NCI-H82 treated with DMSO at 0.1 percent for 48 hours (cell line): ENCODE results near the gene TM7SF2.
"Not testable (repeated sequence)": the region's sequence is repeated elsewhere in the genome, so short reads cannot be mapped to it uniquely, and the experiment has no call there.

Source experiments
- DNase-seq: peaks from one replicate; lab custom pipeline; 2025; ENCODE audit not compliant: unreplicated experiment; lab: John Stamatoyannopoulos, UW

Gene TM7SF2

GRCh38 chr11:65128182-65129145, 16.8 kb downstream of the TM7SF2 start:
- no peak for DNase-seq

DNA sequence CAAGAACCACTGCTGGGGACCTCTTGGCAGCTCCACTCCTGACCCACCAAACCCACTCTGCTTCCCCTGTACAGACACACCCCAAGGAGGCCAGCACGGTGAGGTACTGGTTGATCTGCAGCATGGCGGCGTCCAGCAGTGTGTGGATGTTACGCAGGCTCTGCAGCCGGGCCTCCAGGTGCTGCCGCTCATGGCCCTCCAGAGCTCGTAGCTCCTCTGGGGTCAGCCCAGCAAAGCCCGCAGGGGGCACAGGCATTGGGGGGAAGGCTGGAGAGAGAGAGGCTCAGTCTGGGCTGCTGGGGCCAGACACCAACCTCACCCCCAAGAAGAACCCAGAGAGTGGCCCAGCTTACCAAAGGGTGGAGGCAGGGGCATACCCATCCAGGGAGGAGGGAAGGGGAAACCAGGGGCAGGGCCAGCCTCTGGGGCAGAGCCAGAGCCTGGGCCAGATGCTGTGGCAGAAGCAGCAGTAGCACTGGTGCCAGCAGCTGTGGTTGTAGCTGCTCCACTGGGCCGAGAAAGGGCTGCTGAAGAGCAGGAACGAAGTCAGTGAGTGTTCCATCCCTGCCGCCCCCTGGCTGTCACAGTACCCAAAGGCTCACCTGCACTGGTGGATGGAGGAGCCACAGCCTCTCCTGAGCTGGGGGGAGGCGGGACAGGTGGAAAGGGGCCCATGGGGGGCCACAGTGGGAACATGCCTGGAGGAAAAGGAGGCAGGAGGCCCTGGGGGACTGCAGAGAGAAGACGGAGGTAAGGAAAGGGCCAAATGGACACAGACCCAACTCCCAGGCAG, 18.2 kb downstream of the TM7SF2 start:
- DNase-seq, result no peak

DNA sequence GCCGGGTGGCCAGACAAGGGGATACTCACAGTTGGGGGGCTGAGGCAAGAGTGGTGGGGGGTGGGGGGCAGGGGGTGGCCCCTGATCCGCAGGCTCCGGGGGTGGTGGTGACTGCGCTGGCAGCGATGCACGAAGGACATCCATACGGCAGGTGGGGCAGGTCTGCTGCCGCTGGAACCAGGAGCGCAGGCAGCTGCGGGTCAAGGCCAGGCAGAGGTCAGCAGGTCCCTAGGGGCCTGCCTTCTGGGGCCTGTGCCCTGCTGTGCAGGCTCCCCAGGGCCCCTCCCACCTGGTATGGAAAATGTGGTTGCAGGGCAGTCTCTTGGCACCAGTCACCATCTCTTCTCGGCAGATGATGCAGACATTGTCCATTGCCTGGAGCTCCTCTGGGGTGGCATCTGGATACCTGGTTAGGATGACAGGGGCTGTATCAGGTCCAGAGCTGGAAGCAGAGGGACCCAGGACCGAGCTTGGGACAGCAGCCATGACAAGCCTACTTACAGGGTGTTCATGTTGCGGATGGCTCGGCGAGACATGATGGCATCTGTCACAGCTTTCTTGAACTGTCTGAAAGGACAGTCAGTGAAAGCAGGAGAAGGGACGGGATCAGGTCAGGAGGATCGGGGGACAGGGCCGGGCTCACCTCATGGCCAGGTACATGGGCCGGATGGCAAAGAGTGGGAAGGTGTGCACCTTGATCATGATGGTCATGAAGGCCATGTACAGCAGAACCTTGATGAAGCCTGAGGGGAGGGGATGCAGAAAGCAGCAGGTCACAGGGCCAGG, 19.2 kb downstream of the TM7SF2 start:
- no peak for DNase-seq

DNA sequence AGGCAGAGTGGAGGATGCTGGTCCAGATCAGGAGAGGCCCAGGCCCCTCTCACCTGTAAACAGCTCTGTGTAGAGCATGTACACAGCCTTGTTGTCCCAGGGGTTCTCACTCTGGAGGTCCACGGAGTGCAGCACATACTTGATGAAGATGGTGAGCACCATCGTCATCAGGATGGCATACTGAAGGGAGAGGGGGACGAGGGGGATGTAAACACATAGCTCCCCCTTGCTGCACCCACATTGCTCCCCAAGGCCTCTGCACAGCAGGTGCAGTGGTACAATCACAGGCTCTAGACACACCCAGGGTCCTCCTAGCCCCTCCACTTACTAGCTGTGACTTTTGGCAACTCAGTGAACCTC, 19.7 kb downstream of the TM7SF2 start:
- no peak for DNase-seq

DNA sequence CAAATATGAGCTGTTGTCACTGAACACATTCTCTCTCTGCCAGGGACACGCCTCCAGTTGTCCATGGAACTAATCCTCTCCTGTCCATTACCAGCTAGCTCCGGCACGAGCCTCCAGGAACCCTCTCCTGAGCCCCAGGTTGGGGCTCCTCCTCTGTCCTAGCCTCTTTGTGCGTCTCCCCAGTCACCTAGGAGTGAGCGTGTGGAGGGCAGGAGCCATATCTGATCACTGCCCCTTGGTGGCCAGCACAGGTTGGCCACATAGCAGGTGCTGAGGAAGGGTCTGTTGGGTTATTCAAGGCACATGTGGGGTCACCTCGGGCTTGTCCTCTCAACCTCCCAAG, 20.2 kb downstream of the TM7SF2 start:
- DNase-seq, result no peak

DNA sequence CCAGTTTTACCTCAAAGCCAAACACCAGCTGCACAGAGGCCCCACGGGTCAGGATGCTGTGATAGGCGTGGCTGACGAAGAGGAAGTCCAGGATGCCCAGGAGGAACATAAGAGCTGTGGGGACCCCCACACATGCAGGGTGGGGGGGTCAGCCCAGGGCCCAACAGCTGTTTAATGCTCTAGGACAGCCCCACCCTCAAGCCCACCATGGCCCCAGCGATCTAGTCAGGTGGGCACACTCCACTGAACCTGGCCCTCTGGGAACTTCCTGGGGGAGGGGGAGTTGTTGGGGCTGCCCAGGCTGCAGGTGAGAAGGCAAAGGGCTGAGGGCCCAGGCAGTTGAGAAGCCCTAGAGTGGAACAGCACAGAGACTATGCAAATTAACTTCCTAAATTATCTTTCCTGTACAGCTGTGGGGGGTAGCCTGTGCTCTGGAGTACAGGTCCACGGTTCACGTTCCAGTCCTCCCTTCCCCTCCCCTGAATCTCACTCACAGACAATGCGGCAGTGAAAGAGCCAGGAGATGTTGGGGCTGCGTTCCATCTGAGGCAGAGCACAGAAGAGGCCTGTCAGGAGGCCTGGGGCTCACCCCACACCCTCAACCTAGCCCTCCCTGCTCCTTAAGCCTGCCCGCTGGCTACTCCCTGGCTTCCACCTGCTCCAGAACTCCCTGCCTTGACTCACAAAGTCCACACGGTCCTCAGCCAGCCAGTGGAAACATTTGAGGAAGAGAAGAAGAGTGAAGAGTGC, 20.7 kb downstream of the TM7SF2 start:
- DNase-seq, result no peak

DNA sequence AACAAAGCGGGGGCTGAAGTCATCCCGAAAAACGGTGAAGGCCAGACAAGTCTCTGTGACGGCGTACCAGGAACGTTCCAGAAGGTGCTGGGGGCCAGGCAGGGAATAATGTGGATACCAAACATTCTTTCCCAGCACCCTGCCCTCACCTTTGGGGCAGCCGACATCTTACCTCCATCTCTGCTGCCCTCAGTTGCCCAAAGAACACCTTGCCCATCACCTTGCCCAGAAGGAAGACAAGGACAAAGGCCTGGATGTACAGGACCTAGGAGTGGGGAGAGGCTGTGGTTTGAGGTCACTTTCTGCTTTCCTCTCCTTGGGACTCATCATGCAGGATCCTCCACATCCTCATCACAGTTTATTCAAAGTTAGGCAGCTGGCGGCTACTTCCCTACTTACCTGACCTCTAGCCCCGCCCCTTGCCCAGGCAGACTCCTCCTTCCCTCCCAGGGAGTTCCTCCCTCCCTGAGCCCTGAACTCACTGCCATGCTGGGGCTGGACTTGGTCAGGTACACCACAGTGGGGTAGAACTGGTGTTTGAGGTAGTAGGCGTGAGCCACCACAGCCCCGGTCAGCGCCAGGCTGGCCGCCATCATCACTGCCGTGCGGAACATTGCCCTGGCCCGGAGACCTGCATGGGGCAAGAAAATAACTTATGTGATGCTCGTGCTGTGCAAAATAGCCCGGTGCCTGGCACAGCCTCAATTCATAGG, 21.5 kb downstream of the TM7SF2 start:
- no peak for DNase-seq

- no peak for DNase-seq
These were observed 22.1 kb downstream of the TM7SF2 start for GRCh38 chr11:65133724-65134123.

GRCh38 chr11:65134240-65134951, 22.7 kb downstream of the TM7SF2 start, which contains the start of gene SYVN1:
Gene SYVN1 (minus strand): TSS chr11:65134519. CDS start chr11:65133601, 918 bp downstream.
- peak; percentile 72 for DNase-seq

- DNase-seq, result peak; percentile 92
These were observed 23.4 kb downstream of the TM7SF2 start for GRCh38 chr11:65134952-65135632.

- DNase-seq, result no peak
These were observed 24.0 kb downstream of the TM7SF2 start for GRCh38 chr11:65135633-65136145.

DNA sequence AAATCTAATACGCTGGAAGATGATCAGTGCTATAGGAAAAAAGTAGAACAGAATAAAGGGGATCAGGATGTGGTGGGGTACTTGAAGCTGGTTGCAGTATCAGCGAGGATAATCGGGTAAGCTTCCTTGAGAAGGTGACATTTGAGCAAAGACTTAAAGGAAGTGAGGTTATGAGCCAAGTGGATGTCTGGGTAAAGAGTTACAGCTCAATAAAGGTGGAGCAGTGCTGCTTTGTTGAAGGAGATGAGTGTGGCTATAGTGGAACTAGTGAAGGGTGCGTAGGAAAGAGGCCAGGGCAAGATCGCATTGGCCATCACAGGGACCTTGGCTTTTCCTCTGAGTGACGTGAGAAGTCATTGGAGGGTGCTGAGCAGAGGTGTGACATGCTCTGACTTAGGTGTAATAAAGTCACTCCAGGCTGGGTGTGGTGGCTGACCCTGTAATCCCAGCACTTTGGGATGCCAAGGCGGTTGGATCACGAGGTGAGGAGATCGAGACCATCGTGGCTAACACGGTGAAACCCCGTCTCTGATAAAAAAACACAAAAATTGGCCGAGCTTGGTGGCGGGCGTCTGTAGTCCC, 24.9 kb downstream of the TM7SF2 start:
- no peak for DNase-seq

DNA sequence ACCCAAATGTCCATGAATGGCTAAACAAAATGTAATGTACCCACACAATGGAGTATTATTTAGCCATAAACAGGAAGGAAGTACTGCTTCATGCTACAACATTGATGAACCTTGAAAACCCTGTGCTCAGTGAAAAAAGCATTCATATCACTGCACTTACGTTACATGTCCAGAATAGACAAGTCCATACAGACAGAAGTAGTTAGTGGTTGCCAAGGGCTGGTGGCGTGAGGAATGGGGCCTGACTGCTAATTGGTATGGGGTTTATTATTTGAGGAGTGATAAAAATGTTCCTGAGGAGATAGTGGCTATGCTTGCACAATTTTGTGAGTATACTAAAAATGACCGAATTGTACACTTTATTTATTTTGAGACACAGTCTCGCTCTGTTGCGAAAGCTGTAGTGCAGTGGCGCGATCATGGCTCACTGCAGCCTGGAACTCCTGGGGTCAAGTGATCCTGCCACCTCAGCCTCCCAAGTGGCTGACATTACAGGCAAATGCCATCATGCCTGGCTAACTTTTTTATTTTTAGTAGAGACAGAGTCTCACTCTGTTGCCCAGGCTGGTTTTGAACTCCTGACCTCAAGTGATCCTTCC, 30.3 kb downstream of the TM7SF2 start:
- DNase-seq, result no peak

DNA sequence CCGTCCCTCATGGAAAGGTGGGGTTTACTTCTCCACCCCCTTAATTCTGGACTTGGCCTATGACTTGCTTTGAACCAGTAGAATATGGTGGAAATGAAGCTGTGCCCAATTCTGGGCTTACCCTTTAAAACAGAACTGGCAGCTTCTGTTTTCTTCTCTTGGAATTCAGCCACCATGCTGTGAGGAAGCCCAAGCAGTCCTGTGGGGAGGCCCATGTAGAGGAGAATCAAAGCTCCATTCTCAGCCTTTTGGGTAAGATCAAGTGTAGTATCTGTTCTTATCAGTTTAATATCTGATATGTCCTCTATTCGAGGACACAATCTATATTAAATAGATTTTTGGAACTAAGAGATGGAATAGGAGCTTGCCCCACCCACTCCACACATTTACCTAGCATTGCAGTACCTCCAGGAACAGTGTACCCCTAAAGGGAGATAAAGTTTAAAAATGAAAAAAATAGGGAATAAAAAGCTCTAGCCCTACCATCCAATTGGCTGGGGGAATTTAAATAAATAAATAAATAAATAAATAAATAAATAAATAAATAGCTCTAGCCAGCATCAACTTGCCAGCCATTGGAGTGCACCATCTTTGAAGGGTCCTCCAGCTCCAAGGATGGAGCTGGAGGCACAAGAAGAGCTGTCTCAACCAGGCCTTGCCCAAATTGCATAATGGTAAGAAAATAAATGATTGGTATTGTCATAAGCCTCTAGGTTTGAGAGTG, 35.8 kb downstream of the TM7SF2 start:
- DNase-seq, result no peak

DNA sequence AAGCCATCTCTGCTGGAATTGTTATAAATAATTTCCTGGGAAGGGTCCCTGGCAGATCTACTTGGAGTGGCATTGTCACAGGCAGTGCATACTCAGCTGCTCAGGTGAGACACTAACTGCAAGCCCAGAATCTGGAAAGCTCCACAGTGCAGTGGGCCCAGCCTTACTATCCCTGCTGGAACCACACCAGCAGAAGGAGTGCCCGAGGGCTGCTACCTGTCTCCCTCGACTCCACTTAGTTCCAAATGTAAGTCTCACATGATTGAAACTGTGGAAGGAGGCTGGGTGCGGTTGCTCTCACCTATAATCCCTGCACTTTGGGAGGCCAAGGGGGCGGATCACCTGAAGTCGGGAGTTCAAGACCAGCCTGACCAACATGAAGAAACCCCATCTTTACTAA, 37.0 kb downstream of the TM7SF2 start:
- no peak for DNase-seq

DNA sequence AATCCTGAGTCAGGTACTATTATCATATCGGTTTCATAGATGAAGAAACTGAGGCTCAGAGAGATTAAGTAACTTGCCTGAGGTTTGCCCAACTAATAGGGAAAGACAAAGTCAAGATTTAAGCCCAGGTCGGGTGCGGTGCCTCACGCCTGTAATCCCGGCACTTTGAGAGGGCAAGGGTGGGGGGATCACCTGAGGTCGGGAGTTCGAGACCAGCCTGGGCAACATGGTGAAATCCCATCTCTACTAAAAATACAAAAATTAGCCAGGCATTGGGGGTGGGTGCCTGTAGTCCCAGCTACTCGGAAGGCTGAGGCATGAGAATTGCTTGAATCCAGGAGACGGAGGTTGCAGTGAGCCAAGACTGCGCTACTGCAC, 38.4 kb downstream of the TM7SF2 start:
- not testable (repeated sequence) for DNase-seq
